HepG2 (cell line): ENCODE measurements around the gene C9orf50. TPM values are rescaled to one million over a fixed set of nuclear protein-coding genes. Genes with fewer than 3 reads are reported as not detected.

ENCODE experiments used
- ARNTL ChIP-seq: sonication (generic); formaldehyde crosslinking; IDR thresholded peaks from 2 replicates; pipeline ENCODE4 v1.4.0; 2020; ENCODE audit warnings: mild to moderate bottlenecking, missing genetic modification reagents
- CCDC6 ChIP-seq: sonication (generic); formaldehyde crosslinking; IDR thresholded peaks from 2 replicates; pipeline ENCODE4 v1.8.1; 2022; ENCODE audit warnings: mild to moderate bottlenecking, missing genetic modification reagents, moderate library complexity
- DMAP1 ChIP-seq: IDR thresholded peaks from 2 replicates; pipeline ENCODE4 v1.6.1; 2016
- E2F5 ChIP-seq: sonication (generic); formaldehyde crosslinking; conservative IDR thresholded peaks from 2 replicates; pipeline ENCODE4 v1.4.0; 2020; ENCODE audit warnings: missing genetic modification reagents
- ESRRA ChIP-seq: sonication (generic); formaldehyde crosslinking; IDR thresholded peaks from 2 replicates; pipeline ENCODE4 v1.5.1; 2020; ENCODE audit warnings: mild to moderate bottlenecking, low read depth, missing genetic modification reagents
- FOSL1 ChIP-seq: sonication (generic); formaldehyde crosslinking; IDR thresholded peaks from 2 replicates; pipeline ENCODE4 v1.9.0; 2021; ENCODE audit warnings: missing genetic modification reagents, borderline replicate concordance
- JUN ChIP-seq: sonication (generic); formaldehyde crosslinking; IDR thresholded peaks from 2 replicates; pipeline ENCODE4 v1.4.0; 2020; ENCODE audit warnings: mild to moderate bottlenecking, missing genetic modification reagents
- KDM6A ChIP-seq: IDR thresholded peaks from 2 replicates; pipeline ENCODE4 v1.6.1; 2016; ENCODE audit warnings: low read depth
- NFYC ChIP-seq: IDR thresholded peaks from 2 replicates; pipeline ENCODE4 v1.6.1; 2016; ENCODE audit warnings: missing genetic modification reagents, missing compliant biosample characterization
- NR2F2 ChIP-seq: IDR thresholded peaks from 2 replicates; pipeline ENCODE4 v1.6.1; 2012; ENCODE audit warnings: low read depth, inconsistent platforms, borderline replicate concordance
- RAD51 ChIP-seq: fragments of 450-650 bp; IDR thresholded peaks from 2 replicates; pipeline ENCODE4 v1.6.1; 2016; ENCODE audit warnings: borderline replicate concordance
- SATB2 ChIP-seq: sonication (generic); formaldehyde crosslinking; IDR thresholded peaks from 2 replicates; pipeline ENCODE4 v1.5.0; 2020; ENCODE audit warnings: missing genetic modification reagents
- SIN3B ChIP-seq: fragments of 150-350 bp; IDR thresholded peaks from 2 replicates; pipeline ENCODE4 v1.6.1; 2014; ENCODE audit warnings: low read length
- THAP7 ChIP-seq: sonication (generic); formaldehyde crosslinking; IDR thresholded peaks from 2 replicates; pipeline ENCODE4 v1.8.1; 2023; ENCODE audit warnings: mild to moderate bottlenecking, missing genetic modification reagents
- ZBTB8A ChIP-seq: sonication (generic); formaldehyde crosslinking; IDR thresholded peaks from 2 replicates; pipeline ENCODE4 v1.4.0; 2020; ENCODE audit warnings: mild to moderate bottlenecking, low read depth, missing genetic modification reagents, borderline replicate concordance
- ZMYM3 ChIP-seq: sonication (generic); formaldehyde crosslinking; IDR thresholded peaks from 2 replicates; pipeline ENCODE4 v1.5.1; 2020; ENCODE audit warnings: mild to moderate bottlenecking, missing genetic modification reagents
- ZNF124 ChIP-seq: sonication (generic); formaldehyde crosslinking; IDR thresholded peaks from 2 replicates; pipeline ENCODE4 v1.4.0; 2020; ENCODE audit warnings: missing genetic modification reagents
- ZNF318 ChIP-seq: sonication (generic); formaldehyde crosslinking; IDR thresholded peaks from 2 replicates; pipeline ENCODE4 v1.4.0; 2020; ENCODE audit warnings: mild to moderate bottlenecking, missing genetic modification reagents
- ZNF605 ChIP-seq: sonication (generic); formaldehyde crosslinking; IDR thresholded peaks from 2 replicates; pipeline ENCODE4 v1.8.0; 2022; ENCODE audit warnings: mild to moderate bottlenecking, missing genetic modification reagents
- polyA plus RNA-seq, 8 experiments: library from polyadenylated mRNA; depleted of rRNA in 3 of 8; stranded (reverse) in 7 of 8; unstranded in 1 of 8; fragments of >200 nt; fragmentation: Illumina TruSeq in 4 of 8; extraction: Trizol in 4 of 8; gene quantifications; 2 replicates each; pipeline versions ENCODE4 v1.2.1 to v1.2.3, GENCODE V29; 2011 to 2016; ENCODE audit warnings: low read depth in 4 of 8, missing spikeins in 1 of 8, mixed read lengths in 1 of 8; ENCODE audit not compliant: insufficient read depth in 1 of 8
- total RNA-seq, 5 experiments: library from RNA; depleted of rRNA; stranded (reverse); fragments of >200 nt; fragmentation: Illumina TruSeq; extraction: Trizol; gene quantifications; 2 replicates each; pipeline ENCODE4 v1.2.3, GENCODE V29; 2016; ENCODE audit warnings: low read depth in 1 of 5
- TF ChIP-seq, protein P1 (sequence below): sonication (generic); formaldehyde crosslinking; IDR thresholded peaks from 2 replicates; pipeline ENCODE4 v1.8.1; 2023; ENCODE audit warnings: mild to moderate bottlenecking, moderate library complexity, missing genetic modification reagents

Gene C9orf50
- total and polyA plus RNA-seq, 2 of the 13 experiments (the other 11 are each of a cell fraction or from before 2014, with no cell fraction given): not detected

GRCh38 chr9:129606161-129607026, 14.5 kb downstream of the C9orf50 start (continued):
- no peak for TF ChIP-seq JUN (CRISPR knock-in tag)
- TF ChIP-seq ZNF318 (CRISPR knock-in tag): no peak; the same call in 1 of the 2 replicates
- no peak for TF ChIP-seq SATB2 (CRISPR knock-in tag)
- TF ChIP-seq FOSL1 (CRISPR knock-in tag): no peak
- peak; percentile 57; the same call in 1 of the 2 replicates for TF ChIP-seq DMAP1 (CRISPR knock-in tag)
- peak; percentile 75; the same call in 1 of the 2 replicates for TF ChIP-seq ZNF605
- TF ChIP-seq ZMYM3 (CRISPR knock-in tag): peak; percentile 98
- TF ChIP-seq KDM6A (CRISPR knock-in tag): 0 out of 2 replicates have a peak, but pooled peaks have one; percentile 26
- TF ChIP-seq RAD51: no peak
- TF ChIP-seq, protein P1, sequence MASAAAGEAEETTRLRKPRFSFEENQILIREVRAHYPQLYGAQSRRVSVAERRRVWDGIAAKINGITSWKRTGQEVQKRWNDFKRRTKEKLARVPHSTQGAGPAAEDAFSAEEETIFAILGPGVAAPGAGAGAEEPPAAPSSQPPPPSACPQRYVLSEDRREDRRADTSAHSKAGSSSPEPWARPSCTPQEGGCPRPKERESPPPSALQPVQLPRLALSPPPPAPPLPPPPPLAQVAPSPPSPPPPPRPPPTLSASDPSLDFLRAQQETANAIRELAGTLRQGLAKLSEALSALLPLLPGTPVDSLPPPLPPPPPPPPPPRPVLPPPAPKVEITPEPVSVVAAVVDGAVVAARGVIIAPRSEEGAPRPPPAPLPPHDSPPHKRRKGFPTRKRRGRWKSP (CRISPR knock-in tag): peak; percentile 63; the same call in 1 of the 2 replicates
- no peak for TF ChIP-seq ZBTB8A
- no peak for TF ChIP-seq THAP7 (CRISPR knock-in tag)
- peak; percentile 68 for TF ChIP-seq ZNF124 (CRISPR knock-in tag)
- no peak for TF ChIP-seq NR2F2
- peak; percentile 84 for TF ChIP-seq ESRRA (CRISPR knock-in tag)
- TF ChIP-seq CCDC6 (CRISPR knock-in tag): peak; percentile 82; the same call in 1 of the 2 replicates
- no peak for TF ChIP-seq SIN3B
- peak; percentile 26; the same call in 1 of the 2 replicates for TF ChIP-seq NFYC
- TF ChIP-seq E2F5 (CRISPR knock-in tag): no peak
- no peak for TF ChIP-seq ARNTL (CRISPR knock-in tag)
